ENCODE results near the gene SPRY2.

SPRY2 gene

GRCh38 chr13:80299046-80299445 is 41.9 kb downstream of the SPRY2 start:
- no peaks in the 10 kb centered on the region for H3K27me3 ChIP-seq (ENCODE audit: control insufficient read depth in 2 of 2, insufficient read depth in 2 of 2, low read length in 2 of 2)
- no peak overlapping the region for H3K9ac ChIP-seq (ENCODE audit: low read depth in 1 of 2, low read length in 2 of 2)
- no peaks in the 10 kb centered on the region for H3K9me3 ChIP-seq (ENCODE audit: control insufficient read depth in 2 of 2, low read length in 2 of 2)
- H3K27ac ChIP-seq (ENCODE audit: low read depth in 2 of 2, low read length in 2 of 2) = no peak overlapping the region
- H3K4me3 ChIP-seq (ENCODE audit: low read length in 2 of 2) = no peak overlapping the region
- H3K4me1 ChIP-seq (ENCODE audit: control insufficient read depth in 2 of 2, insufficient read depth in 2 of 2, low read length in 2 of 2) = no peaks in the 10 kb centered on the region
- no peaks in the 10 kb centered on the region for H3K36me3 ChIP-seq (ENCODE audit: control insufficient read depth in 2 of 2, insufficient read depth in 2 of 2, low read length in 2 of 2)

GRCh38 chr13:80297503-80297902 is 43.4 kb downstream of the SPRY2 start:
- no peak overlapping the region for H3K4me3 ChIP-seq (ENCODE audit: low read length in 2 of 2)
- no peaks in the 10 kb centered on the region for H3K36me3 ChIP-seq (ENCODE audit: control insufficient read depth in 2 of 2, insufficient read depth in 2 of 2, low read length in 2 of 2)
- no peaks in the 10 kb centered on the region for H3K4me1 ChIP-seq (ENCODE audit: control insufficient read depth in 2 of 2, insufficient read depth in 2 of 2, low read length in 2 of 2)
- H3K9me3 ChIP-seq (ENCODE audit: control insufficient read depth in 2 of 2, low read length in 2 of 2) = no peaks in the 10 kb centered on the region
- no peaks in the 10 kb centered on the region for H3K27me3 ChIP-seq (ENCODE audit: control insufficient read depth in 2 of 2, insufficient read depth in 2 of 2, low read length in 2 of 2)
- no peak overlapping the region for H3K9ac ChIP-seq (ENCODE audit: low read depth in 1 of 2, low read length in 2 of 2)
- H3K27ac ChIP-seq (ENCODE audit: low read depth in 2 of 2, low read length in 2 of 2) = no peak overlapping the region

- H3K4me1 ChIP-seq (ENCODE audit: control insufficient read depth in 2 of 2, insufficient read depth in 2 of 2, low read length in 2 of 2) = no peaks in the 10 kb centered on the region
- no peak overlapping the region for H3K27ac ChIP-seq (ENCODE audit: low read depth in 2 of 2, low read length in 2 of 2)
- H3K4me3 ChIP-seq (ENCODE audit: low read length in 2 of 2) = no peak overlapping the region
- no peak overlapping the region for H3K9ac ChIP-seq (ENCODE audit: low read depth in 1 of 2, low read length in 2 of 2)
- H3K27me3 ChIP-seq (ENCODE audit: control insufficient read depth in 2 of 2, insufficient read depth in 2 of 2, low read length in 2 of 2) = no peaks in the 10 kb centered on the region
- H3K36me3 ChIP-seq (ENCODE audit: control insufficient read depth in 2 of 2, insufficient read depth in 2 of 2, low read length in 2 of 2) = no peaks in the 10 kb centered on the region
- no peaks in the 10 kb centered on the region for H3K9me3 ChIP-seq (ENCODE audit: control insufficient read depth in 2 of 2, low read length in 2 of 2)
Observed at GRCh38 chr13:80297094-80297493, 43.8 kb downstream of the SPRY2 start.

GRCh38 chr13:80296638-80297037 is 44.3 kb downstream of the SPRY2 start:
- Histone ChIP-seq H3K27me3 (ENCODE audit: control insufficient read depth in 2 of 2, insufficient read depth in 2 of 2, low read length in 2 of 2) (no peaks in the 10 kb centered on the region), H3K9me3 (ENCODE audit: control insufficient read depth in 2 of 2, low read length in 2 of 2) (no peaks in the 10 kb centered on the region), H3K9ac (ENCODE audit: low read depth in 1 of 2, low read length in 2 of 2) (no peak overlapping the region), H3K4me3 (ENCODE audit: low read length in 2 of 2) (no peak overlapping the region), H3K36me3 (ENCODE audit: control insufficient read depth in 2 of 2, insufficient read depth in 2 of 2, low read length in 2 of 2) (no peaks in the 10 kb centered on the region), H3K27ac (ENCODE audit: low read depth in 2 of 2, low read length in 2 of 2) (no peak overlapping the region), H3K4me1 (ENCODE audit: control insufficient read depth in 2 of 2, insufficient read depth in 2 of 2, low read length in 2 of 2) (no peaks in the 10 kb centered on the region)

- Histone ChIP-seq H3K4me3 (ENCODE audit: low read length in 2 of 2) (no peak overlapping the region), H3K4me1 (ENCODE audit: control insufficient read depth in 2 of 2, insufficient read depth in 2 of 2, low read length in 2 of 2) (no peaks in the 10 kb centered on the region), H3K36me3 (ENCODE audit: control insufficient read depth in 2 of 2, insufficient read depth in 2 of 2, low read length in 2 of 2) (no peaks in the 10 kb centered on the region), H3K9me3 (ENCODE audit: control insufficient read depth in 2 of 2, low read length in 2 of 2) (no peaks in the 10 kb centered on the region), H3K27ac (ENCODE audit: low read depth in 2 of 2, low read length in 2 of 2) (no peak overlapping the region), H3K9ac (ENCODE audit: low read depth in 1 of 2, low read length in 2 of 2) (no peak overlapping the region), H3K27me3 (ENCODE audit: control insufficient read depth in 2 of 2, insufficient read depth in 2 of 2, low read length in 2 of 2) (no peaks in the 10 kb centered on the region)
Observed at GRCh38 chr13:80290591-80290990, 50.3 kb downstream of the SPRY2 start.

Measured in mucosa of rectum (tissue), 2 donors.